Activated T-helper 9 cell treated with anti-CD3 and anti-CD28 coated beads, Interleukin-2, amount 50 U/mL, for 16 hours (primary cell): ENCODE data around the gene TRAPPC2L.

ENCODE experiments used
- DNase-seq: peaks from one replicate; pipeline ENCODE4 v3.0.0-alpha.2; 2020; ENCODE audit warnings: low read depth

TRAPPC2L gene

GRCh38 chr16:88856828-88857727, at the start of gene TRAPPC2L, which contains the start of gene GALNS:
TSS of gene TRAPPC2L (plus strand) at chr16:88857127. CDS start at chr16:88857151, 24 bp downstream.
TSS of gene GALNS (minus strand) at chr16:88856947. CDS start at chr16:88856877, 70 bp downstream.
- DNase-seq, result peak; percentile 99

- DNase-seq, result no peak
Measured at GRCh38 chr16:88807142-88807625, 49.7 kb upstream of the TRAPPC2L start.

DNA sequence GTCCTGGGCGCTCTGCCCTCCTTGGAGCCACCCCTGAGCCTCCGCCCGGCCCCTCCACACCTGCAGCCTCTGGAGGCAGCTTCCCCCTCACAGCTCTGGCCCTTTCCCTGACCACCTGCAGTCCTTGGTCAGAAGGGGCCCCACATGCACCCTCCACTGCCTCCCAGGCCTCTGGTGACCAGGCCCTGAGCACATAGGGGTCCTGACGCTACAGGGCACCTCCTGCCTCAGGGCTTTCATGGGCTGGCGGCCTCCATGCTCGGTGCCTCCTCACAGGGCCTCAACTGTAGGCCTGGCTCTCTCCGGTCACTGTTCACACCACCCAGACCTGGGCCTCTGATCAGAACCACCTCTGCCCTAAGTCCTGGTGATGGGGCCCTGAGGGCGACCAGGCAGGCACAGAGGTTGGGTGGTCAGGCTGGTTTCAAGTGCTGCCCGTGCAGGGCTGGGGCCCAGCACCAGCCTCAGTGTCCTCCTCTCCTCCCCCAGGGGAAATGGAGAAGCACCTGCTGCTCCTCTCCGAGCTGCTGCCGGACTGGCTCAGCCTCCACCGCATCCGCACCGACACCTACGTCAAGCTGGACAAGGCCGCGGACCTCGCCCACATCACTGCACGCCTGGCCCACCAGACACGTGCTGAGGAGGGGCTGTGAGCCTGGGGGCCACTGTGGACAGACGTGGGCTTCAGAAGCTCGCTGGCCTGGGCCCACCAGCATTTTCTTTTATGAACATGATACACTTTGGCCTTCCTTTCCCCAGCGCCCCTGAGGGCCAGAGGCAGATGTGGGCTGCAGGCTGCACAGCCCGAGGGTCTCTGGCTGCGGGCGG, 49.1 kb upstream of the TRAPPC2L start:
- no peak for DNase-seq

- DNase-seq, result no peak
Measured at GRCh38 chr16:88809068-88809675, 47.8 kb upstream of the TRAPPC2L start.

- DNase-seq, result no peak
Measured at GRCh38 chr16:88809676-88810165, 47.2 kb upstream of the TRAPPC2L start.

GRCh38 chr16:88810166-88810911, 46.6 kb upstream of the TRAPPC2L start:
- no peak for DNase-seq

DNA sequence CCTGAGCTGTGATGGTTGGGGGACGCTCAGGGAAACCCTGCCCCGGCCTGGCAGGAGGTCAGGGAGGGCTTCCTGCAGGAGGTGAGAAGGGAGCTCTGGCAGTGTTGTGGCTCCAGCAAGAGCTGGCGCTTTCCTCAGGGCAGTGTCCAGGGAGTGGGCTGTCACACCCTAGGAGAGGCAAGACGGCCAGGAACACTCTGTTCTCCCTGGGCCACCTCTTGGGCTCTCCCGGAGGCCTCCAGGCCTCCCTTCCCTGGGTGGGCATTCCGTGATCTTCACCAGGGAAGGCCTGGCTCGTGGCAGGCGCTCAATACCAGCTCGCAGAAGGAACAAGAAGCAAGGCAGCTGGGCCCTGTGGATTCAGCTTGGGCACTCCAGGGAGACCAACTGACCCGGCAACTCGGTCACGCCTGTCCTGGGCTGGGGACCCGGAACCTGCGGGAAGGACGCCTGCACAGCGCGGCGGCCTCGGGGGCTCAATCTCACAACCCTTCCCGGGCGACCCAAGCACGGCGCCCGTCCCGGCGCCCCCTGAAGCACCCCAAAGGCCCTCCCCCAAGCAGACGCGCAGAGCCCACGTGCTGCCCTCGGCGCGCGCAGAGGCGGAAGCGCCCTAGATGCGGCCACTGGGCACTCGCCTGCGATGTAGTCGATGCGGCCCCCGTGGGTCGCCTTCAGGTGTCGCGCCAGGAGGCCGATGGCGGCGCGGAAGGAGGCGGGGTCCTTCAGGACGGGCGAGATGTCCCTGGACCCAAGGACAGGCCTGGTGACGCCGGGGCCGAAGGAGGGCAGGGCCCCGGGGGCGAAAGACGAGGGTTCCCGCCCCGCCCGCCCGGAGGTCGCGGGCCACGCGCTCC, 45.8 kb upstream of the TRAPPC2L start:
- DNase-seq, result peak; percentile 57

GRCh38 chr16:88811769-88812512, 45.0 kb upstream of the TRAPPC2L start, which contains the start of gene APRT:
TSS of gene APRT (minus strand) at chr16:88811928. CDS start at chr16:88811899, 29 bp downstream.
- DNase-seq, result peak; percentile 95

DNA sequence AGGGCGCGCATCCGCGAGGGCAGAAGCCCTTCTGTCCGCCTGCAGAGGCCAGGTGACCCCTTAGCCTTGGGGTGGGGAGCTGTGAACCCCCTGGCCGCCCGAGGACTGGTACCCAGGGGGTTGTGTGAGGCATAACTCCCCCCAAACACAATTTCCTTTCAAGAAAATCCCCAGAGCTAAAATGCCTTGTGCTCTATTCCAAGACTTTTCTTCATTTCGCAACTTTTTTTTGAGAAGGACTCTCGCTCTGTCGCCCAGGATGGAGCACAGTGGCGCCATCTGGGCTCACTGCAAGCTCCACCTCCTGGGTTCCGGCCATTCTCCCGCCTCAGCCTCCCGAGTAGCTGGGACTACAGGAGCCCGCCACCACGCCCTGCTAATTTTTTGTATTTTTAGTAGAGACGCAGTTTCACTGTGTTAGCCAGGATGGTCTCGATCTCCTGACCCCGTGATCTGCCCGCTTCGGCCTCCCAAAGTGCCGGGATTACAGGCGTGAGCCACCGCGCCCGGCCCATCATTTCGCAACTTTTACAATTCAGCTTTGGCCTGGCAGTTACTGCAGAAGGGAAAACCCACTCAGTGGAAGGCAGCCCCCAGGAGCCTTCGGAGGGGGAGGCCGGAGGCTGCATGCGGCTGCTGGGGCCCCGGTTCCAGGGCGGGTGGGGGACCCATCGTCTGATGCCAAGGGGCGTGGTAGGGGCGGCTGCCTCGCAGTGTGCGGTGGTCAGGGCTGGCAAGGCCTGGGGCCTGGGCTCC, 44.2 kb upstream of the TRAPPC2L start:
- DNase-seq, result no peak

DNA sequence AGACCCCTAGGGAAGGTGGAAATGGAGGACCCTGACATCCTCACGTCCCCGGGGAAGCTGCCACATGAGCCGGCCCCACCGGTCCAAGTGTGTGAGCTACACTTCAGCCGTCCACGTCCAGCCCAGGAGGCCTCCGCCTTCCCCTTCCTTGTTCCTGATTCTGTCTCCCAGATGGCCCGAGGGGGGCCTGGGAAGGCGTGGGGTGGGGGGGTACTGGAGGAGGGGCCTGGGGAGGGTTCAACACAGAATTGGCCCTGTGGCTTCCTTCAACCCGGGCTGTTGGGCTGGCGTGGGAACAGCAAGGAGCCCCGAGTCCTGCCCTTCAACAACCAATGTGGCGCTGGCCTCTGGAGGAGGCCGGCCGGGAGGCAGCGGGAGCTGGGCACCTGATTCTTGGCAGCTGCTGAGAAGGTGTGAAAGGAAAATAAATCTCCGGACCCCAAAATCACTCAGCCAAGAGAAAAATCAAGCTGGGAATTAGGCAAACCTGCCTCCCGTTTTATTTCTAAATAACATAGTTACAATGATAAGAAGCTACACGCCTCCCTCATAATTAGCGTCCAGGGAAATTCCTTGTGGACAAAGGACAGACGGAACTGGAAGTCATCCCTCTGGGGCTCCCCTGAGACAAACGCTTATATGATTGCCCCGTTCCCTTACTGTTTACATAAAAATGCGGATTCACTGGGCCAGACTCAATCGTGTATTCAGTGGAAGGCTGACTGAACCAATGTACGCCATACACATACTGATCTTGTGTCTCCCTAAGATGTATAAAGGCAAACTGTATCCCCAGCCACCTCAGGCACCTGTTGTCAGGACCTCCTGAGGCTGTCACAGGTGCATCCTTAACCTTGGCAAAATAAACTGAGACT, 43.4 kb upstream of the TRAPPC2L start:
- DNase-seq, result no peak

GRCh38 chr16:88814144-88814502, 42.8 kb upstream of the TRAPPC2L start:
- DNase-seq, result no peak

GRCh38 chr16:88815227-88815626, 41.7 kb upstream of the TRAPPC2L start:
- no peak for DNase-seq

GRCh38 chr16:88815901-88816589, 40.9 kb upstream of the TRAPPC2L start:
- DNase-seq, result peak; percentile 36

DNA sequence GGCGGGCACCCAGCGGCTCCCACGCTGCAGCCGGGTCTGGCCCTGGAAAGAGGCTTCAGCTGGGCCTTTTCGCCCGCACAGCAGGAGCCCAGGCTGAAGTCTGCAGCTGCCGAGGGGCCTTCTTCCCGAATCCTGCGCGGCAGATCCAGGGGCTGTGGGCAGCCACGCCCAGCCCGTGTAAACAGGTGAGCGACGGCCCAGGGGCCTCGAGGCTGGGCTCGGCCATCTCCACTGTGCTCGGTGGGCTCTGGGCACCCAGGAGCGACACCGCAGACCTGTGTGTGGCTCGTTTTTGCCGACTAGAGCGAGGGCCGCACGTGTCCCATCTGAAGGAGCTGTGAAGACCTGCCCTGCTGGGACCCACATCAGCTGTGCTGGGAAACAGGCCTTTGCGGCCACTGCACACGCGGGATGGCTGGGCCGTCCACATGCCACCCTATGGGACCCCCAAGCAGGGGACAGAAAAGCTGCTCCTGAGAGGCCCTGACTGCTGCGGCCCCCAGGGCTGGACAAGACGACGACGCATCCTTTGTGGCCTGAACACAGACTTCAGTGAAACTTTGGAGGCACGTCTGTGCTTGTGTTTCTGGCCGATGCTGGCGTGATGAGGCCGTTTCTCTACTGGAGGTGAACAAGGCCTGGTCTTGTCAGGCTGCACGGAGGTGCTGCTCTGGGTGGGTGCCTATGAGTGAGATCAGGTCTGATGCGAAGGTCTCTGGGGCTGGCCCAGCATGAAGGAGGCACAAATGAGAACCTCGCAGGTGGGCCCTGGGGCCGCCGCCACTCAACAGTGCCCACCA, 40.0 kb upstream of the TRAPPC2L start:
- no peak for DNase-seq

GRCh38 chr16:88817785-88818574, 38.9 kb upstream of the TRAPPC2L start:
- DNase-seq, result no peak

DNA sequence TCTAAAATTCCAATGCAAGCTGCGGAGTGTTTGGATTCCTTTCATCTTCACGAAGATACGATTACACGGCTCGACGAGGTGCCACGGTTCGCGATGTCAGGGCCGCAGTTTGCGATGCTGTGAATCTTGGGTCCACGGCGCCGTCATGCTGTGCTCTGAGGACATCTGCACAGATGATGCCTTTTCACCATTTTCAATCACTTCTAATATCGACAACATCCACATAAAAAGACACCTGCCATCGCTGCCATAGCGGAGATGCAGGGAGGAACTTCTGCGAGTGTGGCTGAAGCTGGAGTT, 38.4 kb upstream of the TRAPPC2L start:
- no peak for DNase-seq
